ENCODE data around the gene NUP214. TPM values are rescaled to one million over a fixed set of nuclear protein-coding genes. Genes with fewer than 3 reads are reported as not detected.
"Not testable (repeated sequence)": the region's sequence is repeated elsewhere in the genome, so short reads cannot be mapped to it uniquely, and the experiment has no call there.

NUP214 gene
- total RNA-seq, 1 experiment from 2014 or later = 21.5 TPM

GRCh38 chr9:131116281-131117120 lies 8.9 kb upstream of the NUP214 start:
- no peak for DNase-seq (ENCODE audit: low read depth)

- DNase-seq (ENCODE audit: low read depth) = no peak
Observed at GRCh38 chr9:131117121-131117761, 8.1 kb upstream of the NUP214 start.

- DNase-seq (ENCODE audit: low read depth) = no peak
Observed at GRCh38 chr9:131117762-131118145, 7.6 kb upstream of the NUP214 start.

- no peak for DNase-seq (ENCODE audit: low read depth)
Observed at GRCh38 chr9:131119600-131119999, 5.8 kb upstream of the NUP214 start.

GRCh38 chr9:131120620-131121228 lies 4.7 kb upstream of the NUP214 start:
- no peak for DNase-seq (ENCODE audit: low read depth)

- DNase-seq (ENCODE audit: low read depth) = no peak
Observed at GRCh38 chr9:131121346-131121745, 4.0 kb upstream of the NUP214 start.

GRCh38 chr9:131122158-131122557 lies 3.2 kb upstream of the NUP214 start:
- DNase-seq (ENCODE audit: low read depth) = no peak

GRCh38 chr9:131125038-131125287 lies 423 bp upstream of the NUP214 start:
- no peak for DNase-seq (ENCODE audit: low read depth)

- no peak for DNase-seq (ENCODE audit: low read depth)
Observed at GRCh38 chr9:131126059-131126426, 657 bp downstream of the NUP214 start.

- no peak for DNase-seq (ENCODE audit: low read depth)
Observed at GRCh38 chr9:131129183-131129582, 3.8 kb downstream of the NUP214 start.

GRCh38 chr9:131138676-131139075 lies 13.3 kb downstream of the NUP214 start:
- DNase-seq (ENCODE audit: low read depth) = no peak

- no peak for DNase-seq (ENCODE audit: low read depth)
Observed at GRCh38 chr9:131140112-131140511, 14.7 kb downstream of the NUP214 start.

GRCh38 chr9:131140550-131140949 lies 15.2 kb downstream of the NUP214 start:
- no peak for DNase-seq (ENCODE audit: low read depth)

GRCh38 chr9:131142160-131142559 lies 16.8 kb downstream of the NUP214 start:
- DNase-seq (ENCODE audit: low read depth) = no peak

GRCh38 chr9:131144201-131144600 lies 18.8 kb downstream of the NUP214 start:
- DNase-seq (ENCODE audit: low read depth) = no peak

GRCh38 chr9:131145245-131145644 lies 19.9 kb downstream of the NUP214 start:
- DNase-seq (ENCODE audit: low read depth) = no peak

GRCh38 chr9:131146186-131146585 lies 20.8 kb downstream of the NUP214 start:
- DNase-seq (ENCODE audit: low read depth) = no peak

GRCh38 chr9:131148276-131148675 lies 22.9 kb downstream of the NUP214 start:
- no peak for DNase-seq (ENCODE audit: low read depth)

- DNase-seq (ENCODE audit: low read depth) = no peak
Observed at GRCh38 chr9:131148966-131149687, 23.7 kb downstream of the NUP214 start.

GRCh38 chr9:131149688-131150053 lies 24.3 kb downstream of the NUP214 start:
- no peak for DNase-seq (ENCODE audit: low read depth)

GRCh38 chr9:131153595-131153994 lies 28.2 kb downstream of the NUP214 start:
- no peak for DNase-seq (ENCODE audit: low read depth)

- DNase-seq (ENCODE audit: low read depth) = not testable (repeated sequence)
Observed at GRCh38 chr9:131158673-131159072, 33.3 kb downstream of the NUP214 start.
